Keratinocyte (primary cell): Measurements from ENCODE around the gene CLEC16A. TPM values are rescaled to one million over a fixed set of nuclear protein-coding genes. Genes with fewer than 3 reads are reported as not detected.

Experiments
- DNase-seq: peaks from one replicate; pipeline ENCODE4 v3.0.0-alpha.2; 2011; ENCODE audit warnings: low read depth, missing footprints, low spot score
- FAIRE-seq: peaks from 2 replicates; lab custom pipeline; 2011; peaks lifted over from hg19 to GRCh38; lab: Jason Lieb, UNC
- H2AFZ ChIP-seq: 2 replicates; pipeline ENCODE4 v1.6.0; 2012; ENCODE audit warnings: low read length, control low read depth, inconsistent platforms; ENCODE audit not compliant: control insufficient read depth
- H3K27ac ChIP-seq: 2 replicates; pipeline ENCODE4 v1.5.1; 2011; ENCODE audit warnings: low read length; ENCODE audit not compliant: control insufficient read depth, insufficient read depth
- H3K27me3 ChIP-seq: 3 replicates; pipeline ENCODE4 v1.6.0; 2011; ENCODE audit warnings: low read length; ENCODE audit not compliant: control insufficient read depth, insufficient read depth; ENCODE audit errors: extremely low read depth
- H3K36me3 ChIP-seq, 2 experiments: 2 replicates in 1 of 2; 3 replicates in 1 of 2; pipeline ENCODE4 v1.5.1; 2011; ENCODE audit warnings: low read length in 2 of 2, mild to moderate bottlenecking in 1 of 2; ENCODE audit not compliant: control insufficient read depth in 2 of 2, insufficient read depth in 2 of 2; ENCODE audit errors: extremely low read depth in 1 of 2
- H3K4me1 ChIP-seq: 3 replicates; pipeline ENCODE4 v1.5.1; 2011; ENCODE audit warnings: low read length; ENCODE audit not compliant: control insufficient read depth, insufficient read depth; ENCODE audit errors: extremely low read depth
- H3K4me2 ChIP-seq: 3 replicates; pipeline ENCODE4 v1.6.0; 2011; ENCODE audit warnings: low read depth, low read length; ENCODE audit not compliant: control insufficient read depth, insufficient read depth; ENCODE audit errors: extremely low read depth
- H3K4me3 ChIP-seq, 3 experiments: fragments of 200-600 bp in 1 of 3; sonication (generic) in 1 of 3; 2 replicates in 2 of 3; 3 replicates in 1 of 3; pipeline ENCODE4 v1.5.1; 2011 to 2016; ENCODE audit warnings: low read length in 3 of 3, mild to moderate bottlenecking in 3 of 3, control low read depth in 2 of 3, inconsistent platforms in 1 of 3, low read depth in 1 of 3, mixed read lengths in 1 of 3, mixed run types in 1 of 3, moderate library complexity in 1 of 3; ENCODE audit not compliant: control insufficient read depth in 2 of 3, insufficient read depth in 2 of 3; ENCODE audit errors: extremely low read depth in 1 of 3
- H3K79me2 ChIP-seq: 2 replicates; pipeline ENCODE4 v1.6.0; 2012; ENCODE audit warnings: low read length; ENCODE audit not compliant: control insufficient read depth, insufficient read depth
- H3K9ac ChIP-seq: 3 replicates; pipeline ENCODE4 v1.6.0; 2011; ENCODE audit warnings: low read length; ENCODE audit not compliant: control insufficient read depth, insufficient read depth; ENCODE audit errors: extremely low read depth
- H3K9me1 ChIP-seq: 3 replicates; pipeline ENCODE4 v1.6.0; 2011; ENCODE audit warnings: low read length; ENCODE audit not compliant: control insufficient read depth, insufficient read depth; ENCODE audit errors: extremely low read depth
- H3K9me3 ChIP-seq: 2 replicates; pipeline ENCODE4 v1.5.1; 2012; ENCODE audit warnings: low read depth, low read length; ENCODE audit not compliant: control insufficient read depth
- H4K20me1 ChIP-seq: 3 replicates; pipeline ENCODE4 v1.6.0; 2011; ENCODE audit warnings: low read length; ENCODE audit not compliant: control insufficient read depth, insufficient read depth; ENCODE audit errors: extremely low read depth
- CTCF ChIP-seq, 3 experiments: IDR thresholded peaks in 1 of 3; conservative IDR thresholded peaks in 1 of 3; optimal IDR thresholded peaks in 1 of 3; 2 replicates in 2 of 3; 3 replicates in 1 of 3; pipeline versions ENCODE3 to v1.5.1; 2011; ENCODE audit warnings: low read length in 3 of 3, mild to moderate bottlenecking in 3 of 3, moderate library complexity in 2 of 3, control low read depth in 1 of 3, inconsistent platforms in 1 of 3; ENCODE audit not compliant: insufficient read depth in 2 of 3; ENCODE audit errors: extremely low read depth in 1 of 3
- EZH2 ChIP-seq: IDR thresholded peaks from one replicate; pipeline ENCODE4 v1.6.1; 2012; ENCODE audit warnings: inconsistent platforms, mild to moderate bottlenecking, low read length, moderate library complexity
- dilution Hi-C: fragments of 300-500 bp; cut with MboI; formaldehyde crosslinking; loops from one replicate; pipeline ENCODE4 v1.7.0; 2020; ENCODE audit warnings: low sequenced_read_pairs; ENCODE audit not compliant: extremely low pct_ligation_motif_present
- polyA plus RNA-seq, 5 experiments: library from polyadenylated mRNA; depleted of rRNA in 3 of 5; stranded (reverse) in 3 of 5; stranded (forward) in 1 of 5; unstranded in 1 of 5; fragments of >200 nt; gene quantifications; 1 replicate in 1 of 5; 2 replicates in 3 of 5; 3 replicates in 1 of 5; pipeline versions ENCODE4 v1.2.1 to v1.2.3, GENCODE V29; 2011 to 2012; ENCODE audit warnings: missing spikeins in 2 of 5, low read depth in 1 of 5, low replicate concordance in 1 of 5

CLEC16A gene
- polyA plus RNA-seq, 1 donor (not counting 4 experiments of a cell fraction or from before 2014, with no cell fraction given): 9.5 TPM

- no peak overlapping the region for H3K4me2 ChIP-seq
- H3K79me2 ChIP-seq: no peaks in the 10 kb centered on the region
- H3K27me3 ChIP-seq: no peaks in the 10 kb centered on the region
- H3K4me1 ChIP-seq: no peaks in the 10 kb centered on the region
- H3K9me1 ChIP-seq: no peaks in the 10 kb centered on the region
- H3K9me3 ChIP-seq: no peaks in the 10 kb centered on the region
- DNase-seq (no peak), FAIRE-seq (no peak)
- no peak overlapping the region for H3K4me3 ChIP-seq
- no peaks in the 10 kb centered on the region for H4K20me1 ChIP-seq
- H3K36me3 ChIP-seq: peaks cover 11 to 12% of the 10 kb centered on the region in 2 experiments
- no peak overlapping the region for H3K9ac ChIP-seq
- no peak overlapping the region for H2AFZ ChIP-seq
- no peak overlapping the region for H3K27ac ChIP-seq
- TF ChIP-seq EZH2 (no peak), CTCF (optimal IDR thresholded peaks at IDR 0.05 in 1 of 3, IDR thresholded peaks at IDR 0.05 in 1 of 3, conservative IDR thresholded peaks at IDR 0.05 in 1 of 3; ENCODE audit: extremely low read depth in 1 of 3, insufficient read depth in 2 of 3, low read length in 3 of 3) (no peak)
- dilution Hi-C loops: no loop called here
These were observed 119.3 kb downstream of the CLEC16A start for GRCh38 chr16:11063448-11064201.

GRCh38 chr16:11064202-11064540 lies 119.8 kb downstream of the CLEC16A start:
- H3K9me1 ChIP-seq: no peaks in the 10 kb centered on the region
- H3K36me3 ChIP-seq: peaks cover 11 to 12% of the 10 kb centered on the region in 2 experiments
- H2AFZ ChIP-seq: no peak overlapping the region
- no peaks in the 10 kb centered on the region for H3K4me1 ChIP-seq
- no peaks in the 10 kb centered on the region for H3K27me3 ChIP-seq
- H4K20me1 ChIP-seq: no peaks in the 10 kb centered on the region
- FAIRE-seq: no peak
- H3K4me3 ChIP-seq: no peak overlapping the region
- dilution Hi-C loops: no loop called here
- H3K9ac ChIP-seq: no peak overlapping the region
- no peak for DNase-seq
- TF ChIP-seq EZH2 (no peak), CTCF (optimal IDR thresholded peaks at IDR 0.05 in 1 of 3, IDR thresholded peaks at IDR 0.05 in 1 of 3, conservative IDR thresholded peaks at IDR 0.05 in 1 of 3; ENCODE audit: extremely low read depth in 1 of 3, insufficient read depth in 2 of 3, low read length in 3 of 3) (no peak)
- H3K9me3 ChIP-seq: no peaks in the 10 kb centered on the region
- H3K27ac ChIP-seq: no peak overlapping the region
- no peaks in the 10 kb centered on the region for H3K79me2 ChIP-seq
- no peak overlapping the region for H3K4me2 ChIP-seq
